SK-N-SH (cell line): ENCODE results near the gene CACNA2D3.
"Not testable (repeated sequence)": the region's sequence is repeated elsewhere in the genome, so short reads cannot be mapped to it uniquely, and the experiment has no call there.

Experiments used
- CTCF ChIP-seq: fragments of 200-600 bp; sonication (generic); IDR thresholded peaks from 2 replicates; pipeline ENCODE4 v1.6.1; 2017; ENCODE audit warnings: antibody characterized with exemption, mild to moderate bottlenecking, moderate library complexity
- POLR2AphosphoS5 ChIP-seq: IDR thresholded peaks from 2 replicates; pipeline ENCODE4 v1.6.1; 2012; ENCODE audit warnings: low read depth, low read length

GRCh38 chr3:54639790-54640372 is 517.5 kb downstream of the CACNA2D3 start:
- not testable (repeated sequence) for TF ChIP-seq CTCF, POLR2AphosphoS5
